ENCODE measurements around the gene ATP2A3.

The ATP2A3 gene

DNA sequence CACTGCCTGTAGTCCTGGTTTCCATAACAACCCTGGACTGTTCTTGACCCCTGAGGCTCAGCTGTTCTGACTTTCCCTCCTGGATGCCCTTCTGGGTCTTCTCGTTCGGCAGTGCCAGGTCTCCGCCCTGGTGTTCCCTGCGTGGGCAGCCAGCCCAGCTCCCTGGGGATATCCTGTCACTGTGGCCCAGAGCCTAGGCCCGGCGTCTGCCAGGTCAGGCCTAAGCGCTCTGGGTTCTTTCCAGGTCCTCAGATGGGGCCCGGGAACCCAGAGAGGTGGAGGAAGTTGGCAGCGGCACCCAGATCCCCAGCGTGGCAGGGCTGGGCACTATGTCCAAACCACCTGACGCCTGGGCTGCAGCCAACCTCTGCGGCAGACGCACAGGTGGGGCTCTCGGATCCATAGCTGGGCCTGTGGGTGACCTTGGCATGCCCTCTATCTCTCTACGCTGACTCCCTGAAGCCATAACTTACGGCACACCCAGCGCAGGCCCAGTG, 12.5 kb upstream of the ATP2A3 start:
- TF ChIP-seq TAF1 (IDR thresholded peaks at IDR 0.05; ENCODE audit: borderline replicate concordance, insufficient read depth, low read length) (no peak), POLR2AphosphoS5 (IDR thresholded peaks at IDR 0.05; ENCODE audit: low read depth, low read length) (no peak), SIN3A (IDR thresholded peaks at IDR 0.05; ENCODE audit: borderline replicate concordance, insufficient read depth, low read length) (no peak), FOXP2 (optimal IDR thresholded peaks at IDR 0.05; ENCODE audit: borderline replicate concordance, extremely low read depth, extremely low read length, insufficient read depth) (no peak)
- TF ChIP-seq, protein P1, sequence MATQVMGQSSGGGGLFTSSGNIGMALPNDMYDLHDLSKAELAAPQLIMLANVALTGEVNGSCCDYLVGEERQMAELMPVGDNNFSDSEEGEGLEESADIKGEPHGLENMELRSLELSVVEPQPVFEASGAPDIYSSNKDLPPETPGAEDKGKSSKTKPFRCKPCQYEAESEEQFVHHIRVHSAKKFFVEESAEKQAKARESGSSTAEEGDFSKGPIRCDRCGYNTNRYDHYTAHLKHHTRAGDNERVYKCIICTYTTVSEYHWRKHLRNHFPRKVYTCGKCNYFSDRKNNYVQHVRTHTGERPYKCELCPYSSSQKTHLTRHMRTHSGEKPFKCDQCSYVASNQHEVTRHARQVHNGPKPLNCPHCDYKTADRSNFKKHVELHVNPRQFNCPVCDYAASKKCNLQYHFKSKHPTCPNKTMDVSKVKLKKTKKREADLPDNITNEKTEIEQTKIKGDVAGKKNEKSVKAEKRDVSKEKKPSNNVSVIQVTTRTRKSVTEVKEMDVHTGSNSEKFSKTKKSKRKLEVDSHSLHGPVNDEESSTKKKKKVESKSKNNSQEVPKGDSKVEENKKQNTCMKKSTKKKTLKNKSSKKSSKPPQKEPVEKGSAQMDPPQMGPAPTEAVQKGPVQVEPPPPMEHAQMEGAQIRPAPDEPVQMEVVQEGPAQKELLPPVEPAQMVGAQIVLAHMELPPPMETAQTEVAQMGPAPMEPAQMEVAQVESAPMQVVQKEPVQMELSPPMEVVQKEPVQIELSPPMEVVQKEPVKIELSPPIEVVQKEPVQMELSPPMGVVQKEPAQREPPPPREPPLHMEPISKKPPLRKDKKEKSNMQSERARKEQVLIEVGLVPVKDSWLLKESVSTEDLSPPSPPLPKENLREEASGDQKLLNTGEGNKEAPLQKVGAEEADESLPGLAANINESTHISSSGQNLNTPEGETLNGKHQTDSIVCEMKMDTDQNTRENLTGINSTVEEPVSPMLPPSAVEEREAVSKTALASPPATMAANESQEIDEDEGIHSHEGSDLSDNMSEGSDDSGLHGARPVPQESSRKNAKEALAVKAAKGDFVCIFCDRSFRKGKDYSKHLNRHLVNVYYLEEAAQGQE (IDR thresholded peaks at IDR 0.05; ENCODE audit: insufficient read depth in 1 of 2, low read depth in 2 of 2, low read length in 2 of 2) = no peak

DNA sequence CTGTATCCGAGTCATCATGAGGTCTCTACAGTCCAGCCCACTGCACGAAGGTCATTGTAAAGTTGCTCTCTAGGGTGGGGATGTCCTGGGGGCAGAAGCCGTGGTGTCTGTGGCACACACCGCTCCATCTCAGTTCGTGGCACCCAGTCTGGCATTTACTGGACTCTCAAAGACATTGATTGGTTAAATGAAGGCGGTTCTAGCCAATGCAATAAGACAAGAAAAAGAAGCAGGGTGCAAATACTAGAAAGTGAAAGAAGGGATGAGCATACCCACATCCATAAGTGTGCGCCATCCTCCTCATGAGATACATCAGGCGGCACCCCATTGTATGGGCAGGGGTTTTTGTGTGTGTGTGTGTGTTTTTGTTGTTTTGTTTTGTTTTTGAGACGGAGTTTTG, 10.7 kb upstream of the ATP2A3 start:
- TF ChIP-seq POLR2AphosphoS5 (IDR thresholded peaks at IDR 0.05; ENCODE audit: low read depth, low read length) (no peak), FOXP2 (optimal IDR thresholded peaks at IDR 0.05; ENCODE audit: borderline replicate concordance, extremely low read depth, extremely low read length, insufficient read depth) (no peak), TAF1 (IDR thresholded peaks at IDR 0.05; ENCODE audit: borderline replicate concordance, insufficient read depth, low read length) (no peak), SIN3A (IDR thresholded peaks at IDR 0.05; ENCODE audit: borderline replicate concordance, insufficient read depth, low read length) (no peak)
- TF ChIP-seq, protein P1 (IDR thresholded peaks at IDR 0.05; ENCODE audit: insufficient read depth in 1 of 2, low read depth in 2 of 2, low read length in 2 of 2) = no peak

DNA sequence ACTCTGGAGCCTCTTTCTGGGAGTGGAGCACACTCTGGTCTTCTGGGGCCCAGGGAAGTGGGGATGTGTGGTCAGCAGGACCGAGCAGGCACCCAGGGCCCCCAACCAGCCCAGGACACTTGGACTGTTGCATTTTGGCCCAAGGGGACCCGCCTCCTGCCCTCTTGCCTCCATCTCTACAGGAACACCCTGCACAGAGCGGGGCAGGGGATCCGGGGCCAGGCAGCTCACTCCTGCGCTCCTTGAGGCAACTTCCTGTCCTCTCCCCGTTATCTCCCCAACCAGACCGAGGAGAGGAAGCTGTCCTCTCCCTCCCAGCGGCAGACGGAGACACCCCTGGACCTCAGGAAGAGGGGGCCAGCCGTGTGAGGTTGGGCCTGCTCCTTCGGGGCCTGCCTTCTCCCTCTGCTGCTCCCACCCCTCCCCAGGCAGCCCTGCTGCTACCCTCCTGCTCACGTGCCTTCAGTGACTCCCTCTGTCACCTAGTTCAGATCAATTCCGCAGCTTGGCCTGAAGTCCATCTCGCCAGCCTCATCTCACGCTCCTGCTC, 10.0 kb upstream of the ATP2A3 start:
- TF ChIP-seq, protein P1 (IDR thresholded peaks at IDR 0.05; ENCODE audit: insufficient read depth in 1 of 2, low read depth in 2 of 2, low read length in 2 of 2) = no peak
- TF ChIP-seq POLR2AphosphoS5 (IDR thresholded peaks at IDR 0.05; ENCODE audit: low read depth, low read length) (no peak), TAF1 (IDR thresholded peaks at IDR 0.05; ENCODE audit: borderline replicate concordance, insufficient read depth, low read length) (no peak), FOXP2 (optimal IDR thresholded peaks at IDR 0.05; ENCODE audit: borderline replicate concordance, extremely low read depth, extremely low read length, insufficient read depth) (no peak), SIN3A (IDR thresholded peaks at IDR 0.05; ENCODE audit: borderline replicate concordance, insufficient read depth, low read length) (no peak)

DNA sequence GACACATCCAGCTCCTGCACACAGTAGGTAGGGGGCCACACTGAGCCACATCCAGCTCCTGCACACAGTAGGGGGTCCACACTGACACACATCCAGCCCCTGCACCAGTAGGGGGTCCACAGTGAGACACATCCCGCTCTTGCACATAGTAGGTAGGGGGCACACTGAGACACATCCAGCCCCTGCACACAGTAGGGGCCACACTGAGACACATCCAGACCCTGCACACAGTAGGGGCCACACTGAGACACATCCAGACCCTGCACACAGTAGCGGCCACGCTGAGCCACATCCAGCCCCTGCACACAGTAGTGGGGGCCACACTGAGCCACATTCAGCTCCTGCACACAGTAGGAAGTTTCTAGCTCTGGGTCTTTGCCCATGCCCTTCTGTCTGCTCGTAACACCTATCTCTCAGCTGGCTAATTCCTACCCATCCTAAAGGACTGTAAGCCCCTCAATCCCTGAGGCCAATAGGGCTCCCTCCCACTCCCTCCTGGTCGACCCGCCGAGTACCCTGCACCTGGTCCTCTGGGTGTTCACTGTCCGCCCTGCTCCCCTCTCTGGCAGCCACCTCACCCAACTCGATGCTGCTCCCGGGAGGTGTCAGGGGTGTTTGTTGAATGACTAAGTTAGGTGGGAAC, 9.4 kb upstream of the ATP2A3 start:
- TF ChIP-seq POLR2AphosphoS5 (IDR thresholded peaks at IDR 0.05; ENCODE audit: low read depth, low read length) (no peak), SIN3A (IDR thresholded peaks at IDR 0.05; ENCODE audit: borderline replicate concordance, insufficient read depth, low read length) (no peak), TAF1 (IDR thresholded peaks at IDR 0.05; ENCODE audit: borderline replicate concordance, insufficient read depth, low read length) (no peak), FOXP2 (optimal IDR thresholded peaks at IDR 0.05; ENCODE audit: borderline replicate concordance, extremely low read depth, extremely low read length, insufficient read depth) (no peak)
- TF ChIP-seq, protein P1 (IDR thresholded peaks at IDR 0.05; ENCODE audit: insufficient read depth in 1 of 2, low read depth in 2 of 2, low read length in 2 of 2) = no peak

Data from PFSK-1 (cell line).